Measurements from ENCODE around the gene LAPTM5. TPM values are rescaled to one million over a fixed set of nuclear protein-coding genes. Genes with fewer than 3 reads are reported as not detected.
A peak's percentile ranks its signal among the peaks of the same experiment; 100 is the strongest.

Gene LAPTM5
- total RNA-seq, 1 donor from 2014 or later: 179 TPM

- peaks cover 2% of the 10 kb centered on the region for H3K27me3 Mint-ChIP-seq
- H3K27ac Mint-ChIP-seq: peak overlapping the region; percentile 38
- peaks cover 75% of the 10 kb centered on the region for H3K36me3 Mint-ChIP-seq (ENCODE audit: low read depth)
- H3K4me3 Mint-ChIP-seq: no peak overlapping the region
- DNase-seq: no peak
- H3K9me3 Mint-ChIP-seq: no peaks in the 10 kb centered on the region
- intact Hi-C loops (cut with micrococcal nuclease): no loop called here
- peaks cover 21% of the 10 kb centered on the region for H3K4me1 Mint-ChIP-seq
Observed at GRCh38 chr1:30734580-30734979, 23.0 kb downstream of the LAPTM5 start.

- Mint-ChIP-seq H3K4me1 (peaks cover 19% of the 10 kb centered on the region), H3K27me3 (peaks cover 2% of the 10 kb centered on the region), H3K4me3 (no peak overlapping the region), H3K36me3 (ENCODE audit: low read depth) (peaks cover 70% of the 10 kb centered on the region), H3K27ac (no peak overlapping the region), H3K9me3 (no peaks in the 10 kb centered on the region)
- intact Hi-C loops (cut with micrococcal nuclease): no loop called here
- DNase-seq: no peak
Observed at GRCh38 chr1:30734106-30734505, 23.5 kb downstream of the LAPTM5 start.

GRCh38 chr1:30733493-30733892 lies 24.1 kb downstream of the LAPTM5 start:
- peaks cover 64% of the 10 kb centered on the region for H3K36me3 Mint-ChIP-seq (ENCODE audit: low read depth)
- no peak overlapping the region for H3K4me3 Mint-ChIP-seq
- H3K27me3 Mint-ChIP-seq: peaks cover 2% of the 10 kb centered on the region
- DNase-seq: no peak
- intact Hi-C loops (cut with micrococcal nuclease): no loop called here
- peaks cover 15% of the 10 kb centered on the region for H3K4me1 Mint-ChIP-seq
- no peaks in the 10 kb centered on the region for H3K9me3 Mint-ChIP-seq
- no peak overlapping the region for H3K27ac Mint-ChIP-seq

GRCh38 chr1:30732277-30732996 lies 25.1 kb downstream of the LAPTM5 start:
- peak overlapping the region; percentile 82 for H3K27ac Mint-ChIP-seq
- H3K4me3 Mint-ChIP-seq: no peak overlapping the region
- peak; percentile 59 for DNase-seq
- H3K9me3 Mint-ChIP-seq: no peaks in the 10 kb centered on the region
- H3K36me3 Mint-ChIP-seq (ENCODE audit: low read depth): peaks cover 54% of the 10 kb centered on the region
- peaks cover 18% of the 10 kb centered on the region for H3K4me1 Mint-ChIP-seq
- peaks cover 2% of the 10 kb centered on the region for H3K27me3 Mint-ChIP-seq
- intact Hi-C loops (cut with micrococcal nuclease): loop anchor here (1.0 kb wide), 1 partner anchor 11 kb away; no protein-coding TSS in a partner anchor

GRCh38 chr1:30731806-30732276 lies 25.7 kb downstream of the LAPTM5 start:
- intact Hi-C loops (cut with micrococcal nuclease): loop anchor here (1.0 kb wide), 1 partner anchor 11 kb away; no protein-coding TSS in a partner anchor
- peak; percentile 57 for DNase-seq
- Mint-ChIP-seq H3K9me3 (no peaks in the 10 kb centered on the region), H3K4me1 (peaks cover 18% of the 10 kb centered on the region), H3K27me3 (peaks cover 2% of the 10 kb centered on the region), H3K4me3 (peak overlapping the region; percentile 45), H3K36me3 (ENCODE audit: low read depth) (peaks cover 50% of the 10 kb centered on the region), H3K27ac (peak overlapping the region; percentile 96)

GRCh38 chr1:30731109-30731805 lies 26.3 kb downstream of the LAPTM5 start:
- peaks cover 2% of the 10 kb centered on the region for H3K27me3 Mint-ChIP-seq
- H3K9me3 Mint-ChIP-seq: no peaks in the 10 kb centered on the region
- H3K4me1 Mint-ChIP-seq: peaks cover 18% of the 10 kb centered on the region
- H3K27ac Mint-ChIP-seq: peak overlapping the region; percentile 96
- no peak overlapping the region for H3K4me3 Mint-ChIP-seq
- intact Hi-C loops (cut with micrococcal nuclease): no loop called here
- H3K36me3 Mint-ChIP-seq (ENCODE audit: low read depth): peaks cover 46% of the 10 kb centered on the region
- DNase-seq: no peak

- Mint-ChIP-seq H3K9me3 (no peaks in the 10 kb centered on the region), H3K27ac (peak overlapping the region; percentile 48)
- intact Hi-C loops (cut with micrococcal nuclease): no loop called here
Observed at GRCh38 chr1:30730346-30731108, 27.0 kb downstream of the LAPTM5 start.

GRCh38 chr1:30729901-30730300 lies 27.7 kb downstream of the LAPTM5 start:
- H3K27me3 Mint-ChIP-seq: peaks cover 2% of the 10 kb centered on the region
- H3K4me3 Mint-ChIP-seq: no peak overlapping the region
- no peak overlapping the region for H3K27ac Mint-ChIP-seq
- no peaks in the 10 kb centered on the region for H3K9me3 Mint-ChIP-seq
- peaks cover 18% of the 10 kb centered on the region for H3K4me1 Mint-ChIP-seq
- intact Hi-C loops (cut with micrococcal nuclease): no loop called here
- no peak for DNase-seq
- peaks cover 34% of the 10 kb centered on the region for H3K36me3 Mint-ChIP-seq (ENCODE audit: low read depth)

More at GRCh38 chr1:30730346-30731108, 27.0 kb downstream of the LAPTM5 start:
- peaks cover 40% of the 10 kb centered on the region for H3K36me3 Mint-ChIP-seq (ENCODE audit: low read depth)
- H3K4me3 Mint-ChIP-seq: no peak overlapping the region
- H3K27me3 Mint-ChIP-seq: peaks cover 2% of the 10 kb centered on the region
- H3K4me1 Mint-ChIP-seq: peaks cover 18% of the 10 kb centered on the region
- DNase-seq: no peak

- H3K9me3 Mint-ChIP-seq: no peaks in the 10 kb centered on the region
- peaks cover 2% of the 10 kb centered on the region for H3K27me3 Mint-ChIP-seq
- intact Hi-C loops (cut with micrococcal nuclease): no loop called here
- H3K4me1 Mint-ChIP-seq: peaks cover 19% of the 10 kb centered on the region
- no peak for DNase-seq
- no peak overlapping the region for H3K4me3 Mint-ChIP-seq
- H3K36me3 Mint-ChIP-seq (ENCODE audit: low read depth): peaks cover 27% of the 10 kb centered on the region
- no peak overlapping the region for H3K27ac Mint-ChIP-seq
Observed at GRCh38 chr1:30728832-30729638, 28.5 kb downstream of the LAPTM5 start.

- no peaks in the 10 kb centered on the region for H3K9me3 Mint-ChIP-seq
- intact Hi-C loops (cut with micrococcal nuclease): no loop called here
Observed at GRCh38 chr1:30728340-30728739, 29.2 kb downstream of the LAPTM5 start.

GRCh38 chr1:30727824-30728223 lies 29.8 kb downstream of the LAPTM5 start:
- H3K4me3 Mint-ChIP-seq: no peak overlapping the region
- DNase-seq: no peak
- no peaks in the 10 kb centered on the region for H3K9me3 Mint-ChIP-seq
- peaks cover 21% of the 10 kb centered on the region for H3K36me3 Mint-ChIP-seq (ENCODE audit: low read depth)
- intact Hi-C loops (cut with micrococcal nuclease): no loop called here
- peaks cover 2% of the 10 kb centered on the region for H3K27me3 Mint-ChIP-seq
- no peak overlapping the region for H3K27ac Mint-ChIP-seq
- H3K4me1 Mint-ChIP-seq: peaks cover 21% of the 10 kb centered on the region

More at GRCh38 chr1:30728340-30728739, 29.2 kb downstream of the LAPTM5 start:
- Mint-ChIP-seq H3K36me3 (ENCODE audit: low read depth) (peaks cover 24% of the 10 kb centered on the region), H3K27me3 (peaks cover 2% of the 10 kb centered on the region), H3K4me1 (peaks cover 21% of the 10 kb centered on the region), H3K27ac (no peak overlapping the region), H3K4me3 (no peak overlapping the region)
- DNase-seq: no peak

- Mint-ChIP-seq H3K9me3 (no peaks in the 10 kb centered on the region), H3K27me3 (peaks cover 2% of the 10 kb centered on the region), H3K27ac (no peak overlapping the region), H3K4me3 (no peak overlapping the region), H3K4me1 (peaks cover 16% of the 10 kb centered on the region), H3K36me3 (ENCODE audit: low read depth) (peaks cover 14% of the 10 kb centered on the region)
- intact Hi-C loops (cut with micrococcal nuclease): no loop called here
- DNase-seq: no peak
Observed at GRCh38 chr1:30726773-30727684, 30.5 kb downstream of the LAPTM5 start.
